GM21786 (cell line): ENCODE measurements around the gene CIRBP.

Experiments used
- ATAC-seq: cut with Tn5 transposase; IDR thresholded peaks from one replicate; pipeline ENCODE4 v1.9.1; 2021; ENCODE audit not compliant: unreplicated experiment

Gene CIRBP

GRCh38 chr19:1254530-1255185 is 14.5 kb upstream of the CIRBP start:
- ATAC-seq = no peak

DNA sequence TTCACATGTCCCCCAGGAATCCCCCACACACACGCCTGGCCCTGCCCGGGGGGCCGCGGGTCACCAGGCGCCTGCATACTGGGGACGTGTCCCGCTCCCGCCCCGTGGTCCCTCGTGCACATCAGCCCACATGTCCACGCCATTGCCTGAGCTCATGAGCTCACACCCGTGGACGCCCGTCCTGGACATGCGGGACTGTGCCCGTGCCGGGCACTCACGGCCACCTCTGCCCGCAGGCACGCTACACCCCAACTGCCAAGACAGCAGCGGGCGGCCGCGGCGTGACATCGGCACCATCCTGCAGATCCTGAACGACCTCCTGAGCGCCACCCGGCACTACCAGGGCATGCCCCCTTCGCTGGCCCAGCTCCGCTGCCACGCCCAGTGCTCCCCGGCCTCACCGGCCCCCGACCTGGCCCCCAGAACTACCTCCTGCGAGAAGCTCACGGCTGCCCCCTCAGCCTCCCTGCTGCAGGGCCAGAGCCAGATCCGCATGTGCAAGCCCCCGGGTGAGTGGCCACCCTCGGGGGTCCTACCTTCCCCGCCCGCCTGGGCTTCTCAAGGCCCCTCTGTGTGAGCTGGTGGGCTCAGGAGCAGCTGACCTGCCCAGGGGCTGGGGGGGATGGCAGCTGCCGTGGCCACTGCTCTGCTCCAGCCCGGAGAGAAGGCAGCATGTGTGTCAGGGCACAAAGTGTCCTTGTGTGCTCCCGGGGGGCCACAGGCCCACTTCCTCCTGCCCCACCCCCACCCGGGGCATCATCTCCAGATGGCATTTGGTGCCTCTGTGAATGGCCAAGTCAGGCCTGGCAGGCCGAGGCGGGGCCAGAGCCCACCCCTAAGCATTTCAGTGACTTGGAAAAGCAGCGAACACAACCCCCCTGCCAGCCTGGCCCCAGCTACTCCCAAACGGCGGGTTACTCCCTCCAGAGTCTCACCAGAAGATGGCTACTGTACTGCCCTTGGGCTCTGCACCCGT is 13.7 kb upstream of the CIRBP start:
- ATAC-seq = no peak

- ATAC-seq = no peak
Observed at GRCh38 chr19:1256646-1257474, 12.3 kb upstream of the CIRBP start.

DNA sequence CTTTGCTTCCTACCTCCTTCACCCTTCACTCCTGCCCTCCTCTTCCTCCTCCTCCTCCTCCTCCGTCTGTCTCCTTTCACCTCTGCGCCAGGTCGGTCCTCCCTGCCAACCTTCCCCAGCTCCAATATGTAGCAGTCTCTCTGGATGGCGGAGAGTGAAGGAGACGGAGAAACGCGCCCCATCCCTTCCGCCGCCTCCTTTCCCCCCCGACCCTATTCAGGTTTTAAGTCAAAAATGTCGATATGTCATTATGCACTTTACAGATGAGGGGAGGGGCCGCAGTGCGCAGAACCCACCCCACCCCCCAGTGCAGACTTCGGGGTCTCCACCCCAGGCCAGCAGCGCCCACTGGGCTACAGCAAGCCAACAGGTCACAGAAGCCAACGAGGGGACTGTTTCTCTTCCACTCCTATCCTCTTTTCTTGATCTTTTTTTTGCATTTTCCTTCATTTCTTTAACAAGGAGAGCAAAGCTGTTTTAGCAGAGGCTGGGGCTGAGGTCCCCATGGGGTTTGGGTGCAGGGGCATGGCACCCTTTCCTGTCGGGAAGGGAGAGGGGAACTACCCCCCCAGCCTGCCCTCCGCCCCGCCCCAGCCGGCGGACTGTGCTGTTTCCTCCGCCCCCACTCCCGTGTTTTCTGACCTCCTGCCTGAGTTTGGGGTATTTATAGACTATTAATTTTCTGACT is 11.5 kb upstream of the CIRBP start:
- no peak for ATAC-seq

DNA sequence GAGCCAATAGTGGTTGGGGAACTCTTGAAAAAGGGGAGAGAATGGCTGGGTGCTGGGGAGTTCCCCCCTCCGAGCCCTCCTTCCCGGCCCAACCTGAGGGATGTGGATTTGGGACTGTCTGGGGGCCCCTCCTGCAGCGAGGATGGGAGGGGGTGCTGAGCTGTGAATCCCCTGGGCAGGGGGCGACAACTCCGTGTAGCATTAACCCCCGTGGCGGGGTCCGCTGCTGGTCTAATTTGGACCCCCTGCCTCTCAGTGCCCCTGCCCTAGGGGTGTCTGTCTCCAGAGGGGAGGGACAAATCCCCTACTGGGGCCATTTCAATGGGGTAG is 11.0 kb upstream of the CIRBP start:
- ATAC-seq = no peak

DNA sequence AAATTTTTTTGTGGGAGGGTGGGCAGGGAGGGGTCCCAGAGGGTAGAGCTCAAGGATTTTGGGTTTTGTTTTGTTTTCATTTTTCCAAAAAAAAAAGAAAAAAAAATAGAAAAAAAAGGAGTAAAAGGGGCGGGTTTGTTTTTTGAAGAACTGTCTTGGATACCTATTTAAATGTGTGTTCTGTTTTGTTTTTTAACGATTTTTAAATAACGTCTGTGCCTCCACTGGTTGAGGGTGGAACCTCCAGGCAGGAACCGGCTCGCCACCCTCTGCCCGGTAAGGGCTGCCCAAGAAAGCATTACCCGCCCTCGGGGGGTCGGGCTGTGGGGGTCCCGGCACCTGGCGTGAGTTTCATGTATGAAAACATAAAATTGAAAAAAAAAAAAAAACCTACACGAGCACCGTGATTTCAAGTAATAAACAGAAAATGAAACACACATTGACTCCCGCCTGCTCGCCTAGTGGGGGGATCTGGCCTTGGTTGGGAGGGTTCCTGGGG is 10.4 kb upstream of the CIRBP start:
- no peak for ATAC-seq

- ATAC-seq = peak; percentile 24
Observed at GRCh38 chr19:1259206-1259875, 9.8 kb upstream of the CIRBP start.

DNA sequence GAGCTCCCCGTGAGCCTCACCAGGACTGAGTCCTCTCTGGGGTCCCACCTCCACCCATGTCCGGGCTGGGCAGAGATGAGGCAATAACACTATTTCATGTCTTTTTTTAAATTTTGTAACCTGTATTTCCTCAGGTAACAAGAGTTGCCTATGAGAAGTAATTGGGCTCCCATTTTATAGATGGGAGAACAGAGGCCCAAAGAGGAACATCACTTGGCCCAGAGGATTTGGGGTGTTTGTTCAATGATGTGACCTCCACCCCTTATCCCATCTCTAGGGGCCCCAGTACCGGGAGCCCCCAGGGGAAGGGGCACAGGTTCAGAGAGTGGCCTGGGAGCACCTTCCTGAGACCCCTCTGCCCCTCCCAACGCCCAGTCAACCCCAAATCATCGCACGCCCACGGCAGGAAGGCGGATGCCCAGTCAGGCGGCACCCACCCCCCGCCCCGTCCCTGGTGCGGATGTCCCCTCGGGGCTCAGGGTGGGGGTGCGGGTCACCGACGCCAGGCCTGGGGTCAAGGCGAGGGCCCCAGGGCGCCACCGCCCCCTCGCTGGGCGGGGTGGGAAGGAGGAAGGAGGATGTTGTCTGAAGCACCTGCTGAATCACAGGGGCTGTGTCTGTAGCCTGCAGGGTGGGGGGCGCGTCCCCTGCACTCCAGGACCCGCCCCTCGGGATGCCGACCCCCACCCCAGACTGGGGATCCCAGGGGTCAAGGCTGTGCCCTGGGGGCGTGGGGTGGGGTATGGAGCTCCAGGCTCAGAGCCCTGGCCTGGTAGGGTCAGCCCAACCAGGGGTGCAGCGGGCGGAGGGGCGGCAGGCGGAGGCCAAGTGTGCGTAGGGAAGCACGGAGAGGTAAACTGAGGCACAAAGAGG is 9.0 kb upstream of the CIRBP start:
- peak; percentile 10 for ATAC-seq

GRCh38 chr19:1260749-1261537 is 8.2 kb upstream of the CIRBP start:
- ATAC-seq = peak; percentile 35

- ATAC-seq = no peak
Observed at GRCh38 chr19:1261538-1261797, 7.7 kb upstream of the CIRBP start.

DNA sequence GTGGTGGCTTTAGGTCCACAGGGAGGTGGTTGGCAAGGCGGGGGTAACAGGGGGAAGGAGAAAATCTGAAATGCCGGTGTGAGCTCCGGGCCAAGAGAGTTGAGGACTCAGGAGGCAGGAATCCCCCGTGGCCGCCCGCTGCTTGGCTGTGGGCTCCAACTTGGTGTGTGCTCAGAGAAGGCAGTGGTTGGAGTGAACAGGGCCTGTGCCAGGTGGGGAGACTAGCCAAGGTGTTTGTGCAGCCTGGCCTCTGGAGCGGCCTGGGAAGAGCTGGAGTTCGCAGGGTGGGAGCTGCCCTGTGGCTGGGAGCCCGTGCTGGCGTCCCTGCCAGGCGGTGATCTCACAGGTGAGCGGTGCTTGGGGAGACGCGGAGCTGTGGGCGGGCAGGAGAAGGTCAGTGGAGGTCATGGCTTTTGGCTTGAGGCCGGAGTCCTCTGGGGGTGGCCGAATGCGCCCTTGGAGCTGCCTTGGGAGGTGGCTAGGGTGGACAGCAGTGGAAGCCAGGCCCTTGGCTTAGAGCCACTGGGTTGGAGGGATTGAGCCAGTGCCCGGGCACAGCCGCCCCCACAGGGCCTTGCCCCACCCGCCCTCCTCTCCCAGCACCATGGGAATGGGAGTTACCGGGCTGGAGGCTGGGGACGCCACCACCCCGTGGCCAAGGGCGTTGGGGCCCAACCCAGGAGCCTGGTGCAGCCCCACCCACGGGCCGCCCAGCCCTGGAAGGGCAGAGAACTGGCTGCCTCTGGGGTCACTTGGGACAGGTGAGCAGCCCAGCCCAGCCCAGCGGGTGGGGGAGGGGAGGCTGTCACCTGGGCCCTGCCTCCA is 7.1 kb upstream of the CIRBP start:
- ATAC-seq = no peak

DNA sequence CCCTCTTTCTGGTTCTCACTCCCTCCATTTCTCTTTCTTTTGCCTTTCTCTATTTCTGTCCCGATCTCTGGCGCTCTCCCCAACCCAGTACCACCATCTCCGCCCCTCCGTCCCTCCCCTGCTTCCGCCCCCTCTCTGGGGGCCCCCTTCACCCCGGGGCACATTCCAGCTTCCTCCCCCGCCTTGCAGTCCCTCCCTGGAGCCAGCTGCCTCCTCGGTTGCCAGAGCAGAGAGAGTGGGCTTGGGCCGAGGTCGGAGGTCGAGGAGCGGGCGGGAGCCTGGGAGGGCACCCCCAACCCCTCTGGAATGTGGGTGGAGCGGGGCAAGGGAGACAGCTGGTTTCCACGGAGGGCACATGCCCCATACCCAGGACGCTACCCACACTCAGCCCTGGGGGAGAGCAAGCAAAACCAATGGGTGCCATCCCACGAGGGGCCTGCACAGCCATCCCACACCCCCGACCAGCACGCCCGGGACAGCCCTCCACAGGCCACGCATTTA is 6.5 kb upstream of the CIRBP start:
- no peak for ATAC-seq

GRCh38 chr19:1263188-1263587 is 5.9 kb upstream of the CIRBP start:
- ATAC-seq = no peak

DNA sequence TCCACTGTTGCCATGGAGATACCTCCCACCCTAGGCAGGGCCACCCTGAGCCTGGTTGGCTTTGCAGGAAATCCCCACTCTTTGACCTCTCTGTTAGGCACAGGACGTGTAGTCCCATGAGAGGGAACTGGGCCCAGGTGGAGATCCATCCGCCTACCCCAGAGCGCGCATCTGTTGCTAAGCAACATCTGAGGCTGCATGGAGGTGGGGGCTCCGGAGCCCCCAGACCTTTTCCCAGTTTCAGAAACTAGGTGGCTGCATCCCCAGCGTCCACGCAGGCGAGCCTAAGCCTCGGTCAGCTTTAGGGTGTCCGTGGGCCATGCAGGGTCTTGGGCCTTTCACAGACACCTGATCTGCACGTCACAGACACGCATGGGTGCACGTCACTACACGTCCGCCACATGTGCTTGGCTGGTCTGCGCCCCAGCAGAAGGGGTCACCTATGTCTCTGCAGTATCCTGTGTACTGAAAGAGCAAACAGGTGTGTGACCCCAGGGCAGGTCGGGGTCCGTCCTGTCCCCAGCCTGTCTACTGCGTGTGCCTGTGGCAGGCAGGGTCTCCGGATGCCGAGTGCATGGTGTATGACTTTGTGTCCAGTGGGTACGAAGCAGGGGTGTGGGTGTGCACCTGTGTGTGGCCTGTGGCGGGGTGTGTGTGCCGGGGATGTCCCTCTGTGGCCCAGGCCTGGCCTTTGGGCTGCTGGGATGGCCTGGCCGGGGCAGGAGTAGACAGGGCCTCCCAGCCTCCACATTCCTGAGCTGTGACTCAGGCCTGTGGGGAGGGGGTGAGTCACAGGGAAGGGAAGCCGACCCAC is 4.1 kb upstream of the CIRBP start:
- no peak for ATAC-seq

DNA sequence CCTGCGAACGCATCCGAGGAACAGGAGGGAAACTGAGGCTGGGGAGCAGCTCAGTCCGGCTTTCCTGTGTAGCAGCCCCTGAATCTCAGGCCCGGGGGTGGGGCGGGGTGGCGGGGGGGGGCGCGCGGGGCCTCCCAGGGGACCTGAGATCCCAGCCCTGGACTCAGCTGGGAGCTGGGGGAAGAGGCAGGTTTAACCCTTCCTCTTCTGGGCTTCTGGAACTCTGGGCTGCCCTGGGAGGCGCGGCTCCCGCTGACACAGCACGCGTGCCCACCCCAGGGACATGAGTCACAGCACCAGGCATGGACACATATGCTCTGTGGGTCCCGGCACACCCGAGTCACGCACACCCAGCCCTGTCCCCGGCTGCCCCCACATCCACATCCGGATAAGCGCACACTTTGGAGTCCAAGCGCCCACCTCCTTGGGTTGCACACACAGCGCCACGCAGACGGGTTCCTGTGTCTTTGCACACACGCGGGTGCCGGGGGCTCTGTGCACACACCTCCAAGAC is 3.5 kb upstream of the CIRBP start:
- ATAC-seq = no peak

GRCh38 chr19:1266129-1266915 is 2.8 kb upstream of the CIRBP start:
- ATAC-seq = peak; percentile 29
